Measurements from ENCODE around the gene CAPN9.
"Not testable (repeated sequence)": the region's sequence is repeated elsewhere in the genome, so short reads cannot be mapped to it uniquely, and the experiment has no call there.

The CAPN9 gene

DNA sequence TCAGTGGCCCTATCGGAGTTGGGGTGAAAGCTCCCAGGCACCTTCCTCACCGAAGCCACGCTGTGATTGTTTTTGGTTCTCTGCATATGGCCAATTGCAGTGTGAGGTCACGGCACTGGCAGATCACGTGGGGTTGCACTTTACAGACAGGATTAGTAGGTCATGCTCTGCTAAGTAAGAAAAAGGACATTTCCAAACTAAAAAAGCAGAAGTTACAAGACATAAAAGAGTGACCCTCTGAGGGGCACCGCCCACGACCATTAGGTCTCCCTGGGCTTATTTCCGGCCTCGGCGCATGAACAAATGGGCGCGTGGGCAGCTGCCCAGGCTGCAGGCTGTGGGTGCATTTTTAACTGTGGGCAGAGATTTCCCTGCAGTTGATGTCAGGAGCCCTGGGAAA lies 2.0 kb downstream of the CAPN9 start:
- no peak for DNase-seq

DNA sequence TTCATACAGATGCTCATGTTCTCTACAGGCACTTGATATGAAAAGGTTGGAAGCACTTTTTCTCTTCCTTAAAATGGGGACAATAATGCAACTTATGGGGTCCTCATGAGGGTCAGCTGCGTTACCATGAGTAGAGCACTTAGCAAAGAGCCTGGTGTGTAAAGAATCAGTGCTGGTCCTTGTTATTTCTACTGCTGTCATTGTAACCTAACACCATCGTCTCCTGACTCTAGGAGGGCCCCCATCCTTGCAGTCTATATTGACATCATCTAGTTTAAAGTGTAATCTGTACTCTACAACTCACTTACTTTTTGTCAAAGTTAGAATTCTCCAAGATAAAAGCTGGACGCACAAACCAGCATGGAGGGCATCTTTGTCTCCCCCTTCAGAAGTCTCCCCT lies 2.4 kb downstream of the CAPN9 start:
- DNase-seq: no peak

DNA sequence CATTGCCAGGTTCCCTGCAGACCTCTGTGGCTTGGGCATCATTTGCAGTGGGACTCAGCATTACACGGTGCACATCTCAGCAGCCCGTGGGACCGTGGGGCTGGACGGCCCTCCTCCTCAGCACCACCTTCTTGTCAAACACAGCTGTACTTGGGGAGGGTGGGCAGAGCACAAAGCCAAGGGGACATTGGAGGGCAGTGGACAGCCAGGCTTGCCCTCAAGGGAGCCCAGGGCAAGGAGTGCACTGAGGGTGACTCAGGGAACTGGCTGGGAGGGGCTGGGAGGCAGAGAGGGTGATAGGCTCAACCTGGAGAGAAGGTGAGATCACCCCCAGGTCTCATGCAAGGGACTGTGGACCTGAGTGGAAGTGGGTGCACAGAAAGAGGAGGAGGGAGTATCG lies 3.4 kb downstream of the CAPN9 start:
- no peak for DNase-seq

DNA sequence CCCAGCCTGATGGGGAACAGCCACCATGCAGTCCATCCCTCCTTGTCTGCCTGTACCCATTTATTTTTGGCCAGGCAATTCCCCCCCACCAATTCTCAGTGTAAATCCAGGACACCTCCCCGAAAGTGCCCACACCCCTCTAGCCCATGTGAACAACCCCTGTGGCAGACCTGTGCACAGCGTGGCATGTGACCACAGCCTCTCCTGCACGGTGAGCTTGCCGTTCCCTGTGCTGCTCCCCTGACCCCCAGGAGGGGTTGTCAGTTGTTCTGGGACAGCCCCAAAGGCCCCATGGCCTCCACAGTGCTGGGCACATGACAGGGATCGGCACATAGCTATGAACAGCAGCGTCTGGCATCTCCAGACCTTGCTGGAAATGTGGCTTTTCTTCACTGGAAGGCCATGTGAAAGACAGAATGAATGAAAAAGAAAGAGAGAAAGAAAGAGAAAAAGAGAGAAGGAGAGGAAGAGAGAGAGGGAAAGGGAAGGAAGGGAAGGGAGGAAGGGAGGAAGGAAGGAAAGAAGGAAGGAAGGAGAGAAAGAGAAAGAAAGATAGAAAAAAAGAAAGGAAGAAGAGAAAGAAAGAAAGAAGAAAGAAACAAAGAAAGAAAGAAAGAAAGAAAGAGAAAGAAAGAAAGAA lies 3.9 kb downstream of the CAPN9 start:
- no peak for DNase-seq

DNA sequence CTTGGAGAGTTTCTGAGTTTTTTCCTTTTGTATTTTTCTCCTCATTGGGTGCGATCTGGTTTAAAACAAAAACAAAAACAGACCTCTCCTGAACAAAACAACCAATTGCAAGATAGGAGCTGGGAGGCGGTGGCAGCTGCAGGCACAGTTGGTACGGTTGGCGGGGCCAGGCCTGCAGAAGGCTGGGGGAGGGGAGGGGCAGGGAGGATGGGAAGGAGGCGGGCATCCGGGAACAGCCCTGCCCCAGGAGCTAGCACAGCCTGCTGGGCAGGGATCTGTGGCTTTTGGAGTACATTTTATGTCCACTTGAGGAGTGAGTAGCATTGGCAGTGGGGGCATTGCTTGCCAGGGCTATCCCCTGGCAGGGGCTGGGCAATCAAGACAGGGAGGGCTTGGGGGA lies 5.2 kb downstream of the CAPN9 start:
- DNase-seq: no peak

DNA sequence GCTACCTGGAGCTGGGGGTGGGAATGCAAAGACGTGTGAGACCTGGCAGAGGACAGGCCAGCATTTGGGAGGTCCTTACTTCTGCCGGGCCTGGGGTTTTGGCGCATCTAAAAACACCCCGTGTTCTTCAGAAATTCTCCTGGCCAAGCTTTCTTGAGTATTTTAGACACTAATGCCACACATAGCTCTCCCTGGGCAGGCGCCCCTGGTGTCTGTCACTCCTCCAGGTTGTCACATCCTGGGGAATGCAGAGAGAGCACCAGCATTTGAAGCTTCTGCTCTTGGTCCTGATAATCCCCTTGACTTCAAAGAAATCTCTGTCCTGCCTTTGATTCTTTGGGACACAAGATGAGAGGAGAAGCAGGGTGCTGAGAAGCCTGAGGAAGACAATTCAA lies 6.0 kb downstream of the CAPN9 start:
- no peak for DNase-seq

GRCh38 chr1:230753586-230754251 lies 6.5 kb downstream of the CAPN9 start:
- no peak for DNase-seq

DNA sequence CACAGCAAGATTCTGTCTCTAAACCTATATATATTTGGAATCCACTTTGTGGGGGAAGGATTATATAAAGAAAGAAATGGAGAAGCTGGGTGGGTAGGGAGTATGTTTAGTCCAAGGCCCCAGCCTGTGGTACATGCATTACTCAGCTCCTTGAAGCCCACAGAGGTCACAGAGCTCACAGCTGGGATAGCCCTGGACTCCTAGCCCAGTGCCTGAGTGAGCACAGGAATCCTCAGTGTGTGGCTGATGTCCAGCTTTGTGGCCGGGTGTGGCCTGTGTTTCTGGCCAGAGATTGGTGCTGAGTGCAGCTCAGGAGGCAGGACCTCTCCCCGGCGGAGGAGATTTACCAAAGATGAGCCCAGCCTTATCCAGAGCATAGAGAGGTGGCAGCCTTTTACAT lies 7.6 kb downstream of the CAPN9 start:
- DNase-seq: no peak

DNA sequence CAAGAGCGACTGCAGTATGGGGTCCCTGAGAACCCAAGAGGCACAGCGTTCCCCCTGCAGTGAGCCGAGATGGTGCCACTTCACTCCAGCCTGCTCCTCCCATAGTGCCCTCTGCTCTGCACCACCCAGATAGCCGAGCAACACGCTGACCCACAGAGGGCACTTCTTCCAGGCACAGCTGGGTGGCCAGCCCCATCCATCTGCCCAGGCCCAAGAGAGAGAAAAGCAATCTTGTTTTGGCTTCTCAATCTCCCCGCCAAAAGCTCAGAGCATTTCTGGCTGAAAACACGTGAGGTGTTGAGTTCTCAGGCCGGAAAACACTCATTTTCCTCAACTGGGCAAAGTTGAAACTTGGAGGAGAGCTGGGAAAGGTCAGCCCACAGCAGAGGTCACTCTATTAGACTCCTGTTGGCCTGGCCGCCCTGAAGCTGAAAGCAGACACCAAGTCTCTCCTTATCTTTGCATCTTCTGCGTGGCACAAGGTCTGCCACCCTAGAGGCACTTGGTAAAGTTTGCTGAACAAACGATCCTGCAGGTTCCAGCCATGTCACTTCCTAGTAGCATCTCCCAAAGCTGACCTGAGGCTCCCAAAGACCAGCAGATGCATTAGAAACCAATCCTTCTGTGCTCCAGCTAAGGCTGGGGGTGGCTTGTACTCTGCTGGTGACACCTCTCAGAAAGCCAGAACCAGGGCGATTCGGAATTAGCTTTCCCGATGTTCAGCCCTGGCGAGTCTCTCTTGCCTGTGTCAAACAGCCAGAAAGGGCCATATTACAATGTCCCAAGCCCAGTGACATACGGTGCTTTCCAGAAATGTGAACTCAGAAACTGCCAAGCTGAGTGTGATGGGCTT lies 10.9 kb downstream of the CAPN9 start:
- DNase-seq: no peak

- no peak for DNase-seq
These were observed 11.7 kb downstream of the CAPN9 start for GRCh38 chr1:230758709-230759368.

GRCh38 chr1:230759369-230760065 lies 12.3 kb downstream of the CAPN9 start:
- no peak for DNase-seq

- no peak for DNase-seq
These were observed 13.2 kb downstream of the CAPN9 start for GRCh38 chr1:230760360-230760827.

DNA sequence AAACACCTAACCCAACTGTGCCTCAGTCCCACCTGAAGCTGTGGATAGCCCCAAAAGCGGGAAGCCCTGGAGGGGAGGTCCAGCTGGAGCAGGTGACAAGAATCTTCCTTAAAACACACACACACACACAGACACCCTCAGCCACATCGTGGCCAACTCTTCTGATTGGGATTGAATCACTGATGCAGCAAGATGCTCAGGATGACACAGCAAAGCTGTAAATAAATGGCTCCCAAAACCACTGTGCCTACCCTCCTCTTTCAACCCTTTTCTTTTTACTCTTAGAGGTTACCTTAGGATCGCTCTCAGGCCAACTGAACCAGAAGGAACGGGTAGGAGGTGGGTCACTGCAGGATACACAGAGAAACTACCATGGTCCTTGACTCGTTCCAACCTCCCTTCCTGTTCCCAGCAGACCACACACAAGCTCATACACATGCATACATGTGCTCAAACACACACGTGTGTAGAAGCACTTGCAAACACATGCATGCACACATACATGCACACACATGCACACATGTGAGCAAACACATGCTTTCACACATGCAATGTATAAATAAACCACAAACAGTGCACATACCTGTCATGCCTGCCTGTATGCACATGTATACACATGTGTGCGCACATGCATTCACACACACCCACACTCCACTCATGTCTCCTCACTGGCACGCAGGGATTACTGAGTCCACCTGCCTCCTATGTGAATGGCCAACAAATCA lies 14.4 kb downstream of the CAPN9 start:
- no peak for DNase-seq

GRCh38 chr1:230763927-230764591 lies 16.9 kb downstream of the CAPN9 start:
- no peak for DNase-seq

GRCh38 chr1:230766318-230766717 lies 19.1 kb downstream of the CAPN9 start:
- no peak for DNase-seq

DNA sequence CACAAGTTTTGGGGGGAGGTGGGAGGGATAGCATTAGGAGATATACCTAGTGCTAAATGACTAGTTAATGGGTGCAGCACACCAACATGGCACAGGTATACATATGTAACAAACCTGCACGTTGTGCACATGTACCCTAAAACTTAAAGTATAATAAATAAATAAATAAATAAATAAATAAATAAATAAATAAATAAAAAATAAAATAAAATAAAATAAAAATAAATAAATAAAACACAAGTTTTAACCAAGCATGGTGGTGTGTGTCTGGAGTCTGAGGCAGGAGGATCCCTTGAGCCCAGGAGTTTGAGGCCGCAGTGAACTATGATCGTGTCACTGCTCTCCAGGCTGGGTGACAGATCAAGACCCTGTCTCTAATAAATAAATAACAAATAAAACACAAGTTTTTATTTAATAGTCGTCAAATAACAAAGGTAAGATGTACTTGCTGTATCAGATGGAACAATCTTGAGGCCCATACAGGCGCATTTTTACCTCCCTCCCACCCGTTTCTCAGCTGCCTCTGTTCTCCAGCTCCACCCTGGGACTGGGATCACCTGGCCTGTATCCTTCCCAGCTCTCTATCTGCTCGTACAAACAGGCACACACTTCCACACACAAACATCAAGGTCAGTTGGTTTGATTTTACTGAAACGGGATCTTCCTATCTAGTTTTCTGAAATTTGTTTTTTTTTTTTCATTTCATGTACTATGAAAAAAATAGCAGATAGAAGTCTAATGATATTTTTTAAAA lies 20.8 kb downstream of the CAPN9 start:
- not testable (repeated sequence) for DNase-seq

DNA sequence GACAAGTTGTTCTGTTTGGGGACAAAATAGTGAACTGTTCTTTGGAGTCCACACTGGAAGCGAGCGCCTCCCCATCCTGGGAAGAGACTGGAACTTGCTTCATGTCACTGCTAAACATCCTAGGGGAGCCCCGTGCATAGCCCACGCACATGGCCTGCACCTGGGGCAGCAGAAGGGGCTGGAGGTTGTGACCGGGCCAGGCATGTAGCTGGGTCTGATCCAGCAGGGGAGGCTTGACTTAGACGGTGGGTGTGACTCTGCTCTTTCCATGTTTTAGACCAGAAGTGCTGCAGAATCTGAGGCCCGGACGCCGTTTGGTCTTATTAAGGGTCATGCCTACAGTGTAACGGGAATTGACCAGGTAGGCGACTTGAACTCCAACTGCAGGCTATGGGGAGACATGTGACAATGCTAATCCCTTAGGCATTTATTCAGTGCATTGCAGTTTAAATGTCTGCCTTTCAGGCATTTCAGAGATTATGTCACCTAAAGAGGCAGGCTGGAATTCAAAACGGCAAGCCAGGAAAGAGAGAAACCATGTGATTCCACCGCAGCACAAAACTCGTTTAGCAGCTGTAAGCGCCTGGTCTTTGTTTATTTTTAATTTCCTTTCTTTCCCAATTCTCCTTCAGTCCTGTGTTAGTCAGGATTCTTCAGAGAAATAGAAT lies 21.8 kb downstream of the CAPN9 start:
- no peak for DNase-seq

DNA sequence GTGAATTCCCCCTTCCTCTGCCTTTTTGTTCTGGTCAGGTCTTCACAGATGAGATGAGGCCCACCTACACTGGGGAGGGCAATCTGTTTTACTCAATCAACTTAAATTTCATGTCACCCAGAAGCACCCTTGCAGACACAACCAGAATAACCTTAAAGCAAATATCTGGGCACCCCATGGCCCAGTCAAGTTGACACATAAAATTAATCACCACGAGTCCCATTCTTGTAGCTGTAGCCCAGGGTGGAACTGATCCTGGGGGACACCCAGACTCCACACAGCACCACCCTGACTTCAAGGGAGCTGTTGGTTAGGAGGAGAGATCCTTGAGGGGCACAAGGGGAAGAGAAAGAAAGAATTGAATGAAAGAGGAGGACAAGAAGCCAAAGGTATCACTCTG lies 23.1 kb downstream of the CAPN9 start:
- no peak for DNase-seq

- DNase-seq: no peak
These were observed 24.7 kb downstream of the CAPN9 start for GRCh38 chr1:230771773-230772354.
